Measurements from ENCODE around the gene RPUSD4.

RPUSD4 gene

DNA sequence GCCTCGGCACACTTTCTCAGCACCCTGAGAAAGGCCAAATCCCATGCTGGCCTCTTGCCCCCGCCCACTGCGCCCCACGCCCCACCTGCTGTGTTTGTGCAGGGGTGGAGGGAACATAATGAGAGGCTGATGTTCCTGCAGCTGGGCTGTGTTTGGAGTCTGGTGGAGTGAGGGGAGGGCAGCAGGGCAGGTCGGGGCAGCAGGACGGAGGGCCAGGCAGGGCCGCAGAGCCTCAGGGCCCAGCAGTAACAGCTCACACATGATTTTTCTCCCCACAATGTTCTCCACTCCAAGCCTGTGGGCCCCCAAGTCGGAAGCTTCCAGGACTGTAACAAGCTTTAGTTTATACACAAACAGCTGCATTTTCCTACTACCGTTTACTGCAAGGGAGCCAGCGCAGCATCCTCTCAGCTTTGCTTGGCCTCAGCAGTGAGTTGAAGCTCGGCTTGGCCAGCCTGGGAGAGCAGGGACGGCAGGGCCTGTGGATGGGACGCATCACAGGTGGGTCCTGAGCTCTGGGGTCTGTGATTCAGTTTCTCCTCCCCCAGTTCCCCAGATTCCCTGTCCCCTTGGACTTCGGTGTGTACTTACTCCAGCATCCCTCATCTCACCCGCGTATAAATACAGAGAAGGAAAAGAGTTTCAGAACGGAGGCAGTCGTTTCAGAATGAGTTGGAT, 51.0 kb downstream of the RPUSD4 start:
- DNase-seq: peak in 1 of 10 donors; percentile 9
- intact Hi-C loops (cut with DNase I): no loop called here

DNA sequence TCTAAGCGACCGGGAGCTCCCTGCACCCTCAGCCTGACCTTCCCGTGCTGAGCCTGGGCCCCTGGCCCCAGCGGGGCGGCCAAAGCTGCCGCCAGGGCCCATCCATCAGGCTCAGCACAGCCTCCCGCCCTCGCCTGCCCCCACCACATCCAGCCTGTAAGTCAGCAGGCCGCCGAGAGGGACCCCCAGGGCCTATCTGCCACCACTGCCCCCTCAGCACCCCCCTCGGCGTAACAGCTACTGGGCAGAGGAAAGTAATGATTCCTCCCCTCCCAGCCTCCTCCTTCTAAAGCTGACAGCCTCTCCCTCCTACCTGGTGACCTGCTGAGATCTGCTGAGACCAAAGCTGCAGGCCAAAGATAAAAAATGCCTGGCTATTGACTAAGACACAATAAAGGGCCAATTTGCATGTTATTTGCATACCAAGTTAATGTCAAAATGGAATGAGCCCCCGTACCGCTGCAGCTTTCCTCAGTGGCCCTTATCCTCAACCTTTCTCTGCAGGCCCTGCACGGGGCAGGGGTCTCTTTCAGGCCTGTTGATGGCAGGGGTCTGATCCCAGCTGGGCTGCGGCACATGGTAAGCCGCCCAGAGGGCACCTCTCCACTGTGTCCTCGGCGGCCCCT, 51.6 kb downstream of the RPUSD4 start:
- intact Hi-C loops (cut with DNase I): no loop called here
- no peak for DNase-seq

DNA sequence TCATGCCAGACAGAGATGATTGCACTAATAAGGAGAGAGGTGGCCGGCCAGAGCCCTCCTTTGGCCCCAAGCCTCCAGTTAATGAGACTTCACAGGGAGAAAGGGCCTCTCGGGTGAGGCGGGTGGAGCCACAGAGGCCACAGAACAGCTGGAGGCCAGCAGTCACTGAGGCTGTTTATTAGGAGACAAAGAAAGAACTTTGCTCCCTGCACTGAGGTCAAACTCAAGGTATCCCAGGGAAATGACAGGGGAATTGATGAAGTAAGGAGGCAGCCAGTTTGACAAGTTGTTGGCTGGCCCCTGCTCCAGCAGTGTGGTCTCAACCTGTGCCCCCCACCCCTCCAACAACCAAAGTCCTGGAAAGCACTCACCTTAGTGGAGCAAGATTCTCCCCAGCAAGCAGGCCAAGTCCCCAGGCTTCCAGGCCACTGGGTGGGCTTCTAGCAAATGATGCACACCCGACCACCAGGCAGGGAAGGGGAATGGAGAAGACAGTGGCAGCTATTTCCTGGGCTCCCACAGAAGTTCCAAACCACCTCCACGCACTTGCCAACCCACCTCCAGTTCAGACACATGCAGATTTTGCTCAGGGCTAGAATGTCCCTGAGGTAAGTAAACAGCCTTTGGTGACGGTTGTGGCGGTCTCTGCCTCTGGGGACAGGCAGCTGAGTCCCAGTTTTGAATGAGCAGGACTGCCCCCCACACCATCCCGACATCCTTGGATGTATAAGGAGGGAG, 53.2 kb downstream of the RPUSD4 start:
- intact Hi-C loops (cut with DNase I): no loop called here
- no peak for DNase-seq

DNA sequence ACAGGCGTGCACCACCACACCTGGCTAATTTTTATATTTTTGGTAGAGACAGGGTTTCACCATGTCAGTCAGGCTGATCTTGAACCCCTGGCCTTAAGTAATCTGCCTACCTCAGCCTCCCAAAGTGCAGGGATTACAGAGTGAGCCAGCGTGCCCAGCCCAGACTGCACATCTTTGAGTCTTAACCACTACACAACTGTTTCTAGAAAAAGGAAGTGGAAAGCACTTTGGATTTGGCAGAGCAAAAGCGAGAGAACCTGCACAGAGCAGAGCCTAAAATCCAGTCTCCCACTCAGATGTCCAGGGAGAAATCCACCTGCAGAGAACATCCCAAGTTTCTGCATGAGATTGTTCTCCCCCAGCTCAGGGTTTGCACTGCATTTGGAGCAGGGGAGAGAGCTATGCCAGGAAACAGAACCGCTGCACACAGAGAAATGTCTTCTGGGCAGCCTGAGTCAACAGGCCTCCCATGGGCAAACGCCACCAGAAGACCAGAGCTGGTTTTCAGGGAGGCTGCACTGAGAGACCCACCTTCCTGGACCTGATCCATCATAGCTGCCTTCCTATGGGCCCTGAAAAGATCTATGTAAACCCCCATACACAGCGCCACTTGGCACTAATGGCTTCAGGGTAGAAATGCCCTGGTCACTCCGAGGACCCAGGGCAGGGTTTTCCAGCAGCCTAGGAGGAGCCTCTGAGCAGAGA, 54.0 kb downstream of the RPUSD4 start:
- no peak for DNase-seq
- intact Hi-C loops (cut with DNase I): no loop called here

DNA sequence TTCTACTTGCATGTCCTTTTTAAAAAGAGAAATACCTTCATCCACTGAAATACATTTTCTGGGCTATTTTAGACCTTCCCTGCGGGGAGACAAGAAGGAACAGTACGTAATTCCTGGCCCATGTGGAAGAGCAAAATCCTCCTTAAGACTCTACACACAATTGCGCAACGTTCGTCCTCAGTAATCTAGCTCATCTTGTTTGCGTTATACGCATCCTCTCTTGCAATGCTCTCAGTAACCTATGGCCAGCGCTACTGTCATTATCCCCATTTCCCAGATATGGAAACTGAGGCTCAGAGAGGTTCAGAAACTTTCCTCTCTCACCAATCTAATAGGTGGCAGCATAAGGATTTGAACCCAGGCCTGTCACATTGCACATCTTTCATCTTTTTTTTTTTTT, 54.6 kb downstream of the RPUSD4 start:
- intact Hi-C loops (cut with DNase I): no loop called here
- DNase-seq: no peak

DNA sequence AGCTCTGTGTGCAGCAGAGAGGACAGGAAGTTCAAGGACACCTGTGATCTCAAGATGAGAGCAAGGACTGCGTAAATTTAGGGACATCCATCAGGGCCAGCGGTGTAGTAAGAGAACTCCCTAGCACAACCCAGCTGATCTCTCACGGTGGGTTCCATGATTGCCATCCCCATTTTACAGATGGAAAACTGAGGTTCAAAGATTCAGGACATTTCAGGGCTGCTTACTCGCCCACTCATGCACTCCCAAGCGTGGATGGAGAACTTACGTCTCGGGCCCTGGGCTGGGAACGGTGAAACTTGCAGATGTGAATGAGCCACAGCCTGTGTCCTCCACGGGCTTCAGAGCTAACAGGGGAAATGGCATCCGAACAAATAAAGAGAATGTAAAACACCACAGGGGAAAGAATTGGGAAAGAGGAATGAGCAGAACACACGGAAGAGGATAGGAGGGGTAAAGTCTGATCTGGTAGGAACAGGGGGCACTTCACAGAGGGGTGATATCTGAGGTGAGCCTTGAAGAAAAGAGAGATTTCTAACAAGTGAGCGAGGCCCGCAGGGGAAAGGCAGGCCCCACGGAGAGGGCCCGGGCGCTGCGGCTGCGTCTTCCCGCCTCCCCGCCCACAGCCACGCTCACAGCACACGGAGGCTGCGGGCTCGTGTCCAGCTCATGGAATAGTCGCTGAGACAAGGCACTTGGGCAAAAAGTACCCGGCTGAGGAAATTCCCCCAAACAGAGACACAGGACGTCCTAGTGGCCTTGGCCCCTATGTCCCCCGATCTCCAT, 55.9 kb downstream of the RPUSD4 start:
- intact Hi-C loops (cut with DNase I): no loop called here
- DNase-seq: no peak

DNA sequence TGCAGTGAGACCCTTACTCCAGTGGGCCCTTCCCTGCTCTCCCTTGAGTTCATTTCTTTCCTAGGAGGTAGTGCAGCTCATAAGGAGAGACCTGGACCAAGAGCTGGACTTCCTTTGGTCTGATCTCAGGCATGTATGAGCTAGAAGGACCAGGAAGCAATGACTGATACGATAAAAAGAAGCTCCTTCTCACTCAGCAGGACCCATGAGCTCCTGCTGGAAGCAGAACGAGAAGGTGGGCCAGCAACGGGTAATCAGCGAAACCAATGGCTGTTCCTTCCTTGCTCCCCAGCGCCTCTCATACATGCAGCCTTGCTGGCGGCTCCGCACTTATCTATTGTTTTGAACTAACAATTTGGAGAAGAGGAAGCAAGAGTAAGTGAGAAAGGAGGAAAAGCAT, 56.8 kb downstream of the RPUSD4 start:
- intact Hi-C loops (cut with DNase I): no loop called here
- DNase-seq: no peak

DNA sequence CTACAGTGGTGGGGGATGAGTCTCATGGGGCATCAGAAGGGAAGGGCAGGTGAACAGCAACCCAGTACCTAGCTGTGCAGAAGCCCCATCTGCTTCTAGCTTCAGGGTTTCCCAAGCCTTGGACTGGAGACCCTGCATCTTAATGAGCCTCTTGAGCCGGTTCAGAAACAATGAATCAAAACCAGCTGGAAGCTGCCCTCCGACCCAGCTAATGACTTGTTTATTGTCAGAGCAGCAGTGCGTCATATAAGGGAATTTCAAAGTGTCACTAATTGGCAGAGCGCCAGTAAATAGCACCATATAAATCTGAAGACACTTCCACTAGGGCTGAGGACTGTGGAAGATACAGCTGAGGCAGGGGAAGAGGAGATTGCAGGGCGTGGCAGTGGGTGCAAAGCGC, 57.5 kb downstream of the RPUSD4 start:
- DNase-seq: no peak
- intact Hi-C loops (cut with DNase I): no loop called here

DNA sequence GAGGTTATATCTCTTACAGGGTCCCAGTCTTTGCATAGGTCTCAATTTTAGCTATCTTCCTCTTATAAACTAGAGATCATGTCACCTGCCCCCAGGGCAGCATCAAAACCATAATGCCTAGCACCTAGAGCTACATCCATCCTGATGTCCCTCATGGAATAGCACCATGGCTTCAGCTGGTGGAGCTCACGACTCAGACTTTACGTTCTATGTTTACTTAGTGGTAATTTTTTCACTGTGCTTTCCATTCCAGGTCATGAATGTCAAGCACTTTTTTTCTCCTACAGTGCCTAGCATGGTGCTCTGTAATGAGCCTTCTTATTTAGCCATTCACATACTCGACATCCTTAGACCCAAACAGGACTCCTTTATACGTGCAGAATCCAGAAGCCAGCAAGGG, 58.4 kb downstream of the RPUSD4 start:
- intact Hi-C loops (cut with DNase I): no loop called here
- DNase-seq: no peak

DNA sequence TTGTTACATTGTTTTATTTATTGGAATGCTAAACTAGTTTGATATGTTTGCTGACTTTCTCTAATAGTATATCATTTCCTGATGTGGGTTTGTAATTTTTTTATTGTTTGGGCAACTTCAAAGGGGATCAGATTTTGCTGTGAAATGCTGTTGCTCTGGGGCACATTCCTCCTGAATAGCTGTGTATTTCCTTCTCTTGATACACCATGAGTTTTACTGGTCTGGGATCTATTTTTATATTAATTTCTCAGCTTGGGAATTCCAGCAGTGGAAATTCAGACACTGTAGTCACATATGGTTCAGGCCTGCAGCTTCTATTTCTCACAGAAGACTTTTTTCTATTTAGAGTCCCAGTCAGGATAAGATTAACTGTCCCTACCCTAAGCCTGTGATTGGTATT, 58.9 kb downstream of the RPUSD4 start:
- intact Hi-C loops (cut with DNase I): no loop called here
- no peak for DNase-seq

DNA sequence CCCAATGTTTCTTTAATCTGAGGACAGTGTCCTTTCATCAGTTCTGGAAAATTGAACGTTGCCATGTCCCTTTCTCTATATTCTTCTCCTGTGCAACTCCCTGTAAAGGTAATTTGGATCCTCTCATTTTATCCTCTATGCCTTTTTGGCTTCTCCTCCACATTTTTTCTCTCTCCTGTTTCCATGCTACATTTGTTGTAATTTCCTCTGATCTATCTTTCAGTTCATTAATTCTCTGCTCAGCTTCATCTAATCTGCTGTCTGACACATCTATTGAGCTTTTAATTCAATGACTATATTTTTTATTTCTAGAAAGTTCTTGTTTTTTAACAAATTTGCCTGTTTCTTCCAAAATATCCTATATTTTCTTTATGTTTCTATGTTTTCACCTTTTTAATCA, 59.3 kb downstream of the RPUSD4 start:
- DNase-seq: no peak
- intact Hi-C loops (cut with DNase I): no loop called here
